C4-2B (cell line): ENCODE data around the gene BDH1.

Experiments used
- H3K27ac ChIP-seq: fragments of 450-650 bp; 2 replicates; pipeline ENCODE4 v1.5.1; 2017
- CTCF ChIP-seq: fragments of 450-650 bp; conservative IDR thresholded peaks from 2 replicates; pipeline ENCODE4 v1.5.1; 2017; ENCODE audit warnings: mild to moderate bottlenecking
- ZFX ChIP-seq: fragments of 450-650 bp; IDR thresholded peaks from 2 replicates; pipeline ENCODE4 v1.6.1; 2017

BDH1 gene

GRCh38 chr3:197495499-197495898 is 60.3 kb downstream of the BDH1 start:
- H3K27ac ChIP-seq = no peak overlapping the region

GRCh38 chr3:197495059-197495455 is 60.7 kb downstream of the BDH1 start:
- no peak overlapping the region for H3K27ac ChIP-seq
- TF ChIP-seq CTCF = no peak
- no peak for TF ChIP-seq ZFX

More at GRCh38 chr3:197495499-197495898, 60.3 kb downstream of the BDH1 start:
- TF ChIP-seq CTCF (no peak), ZFX (no peak)

GRCh38 chr3:197494366-197495058 is 61.3 kb downstream of the BDH1 start:
- no peak for TF ChIP-seq ZFX
- TF ChIP-seq CTCF = no peak
- H3K27ac ChIP-seq = no peak overlapping the region

GRCh38 chr3:197493049-197493448 is 62.7 kb downstream of the BDH1 start:
- H3K27ac ChIP-seq = no peak overlapping the region
- TF ChIP-seq ZFX (no peak), CTCF (no peak)

- TF ChIP-seq ZFX = no peak
- no peak for TF ChIP-seq CTCF
- H3K27ac ChIP-seq = no peak overlapping the region
Measured at GRCh38 chr3:197491923-197492664, 63.7 kb downstream of the BDH1 start.

- TF ChIP-seq ZFX (no peak), CTCF (no peak)
- no peak overlapping the region for H3K27ac ChIP-seq
Measured at GRCh38 chr3:197491478-197491877, 64.3 kb downstream of the BDH1 start.
